IMR-90 (cell line): ENCODE measurements around the gene RAD18. TPM values are rescaled to one million over a fixed set of nuclear protein-coding genes. Genes with fewer than 3 reads are reported as not detected.

Source experiments
- ATAC-seq: fragments of 200-7000 bp; cut with Tn5 transposase; 2 replicates; pipeline ENCODE4 v1.9.1; 2020; ENCODE audit warnings: low read depth, mild to moderate bottlenecking, moderate library complexity
- BruUV-seq: library from RNA; stranded (reverse); fragments of 400-500 nt; replicated peaks from 2 replicates; lab custom pipeline; 2021; lab: Mats Ljungman, UMichigan
- CTCF ChIA-PET: fragments of 300-600 bp; formaldehyde crosslinking; extraction: SDS; loops from one replicate; lab custom pipeline; 2021; ENCODE audit warnings: antibody characterized with exemption; lab: Yijun Ruan, JAX
- POLR2A ChIA-PET: fragments of 300-600 bp; sonication (Branson Sonifier 250); formaldehyde crosslinking; loops from one replicate; lab custom pipeline; 2022; ENCODE audit warnings: antibody characterized with exemption; ENCODE audit not compliant: unreplicated experiment; lab: Charles Lee
- DNase-seq: peaks from one replicate; pipeline ENCODE4 v3.0.0; 2013
- H2AFZ ChIP-seq: replicated peaks from 2 replicates; pipeline ENCODE3; 2013; ENCODE audit warnings: low read length, mild to moderate bottlenecking; ENCODE audit not compliant: poor library complexity
- H2AK5ac ChIP-seq: 2 replicates; pipeline ENCODE4 v1.6.1; 2013; ENCODE audit warnings: low read depth, low read length, inconsistent platforms
- H2AK9ac ChIP-seq: replicated peaks from 2 replicates; pipeline ENCODE3; 2013; ENCODE audit warnings: mild to moderate bottlenecking, low read depth, low read length, moderate library complexity; ENCODE audit not compliant: poor library complexity
- H2BK120ac ChIP-seq: 2 replicates; pipeline ENCODE4 v1.6.1; 2013; ENCODE audit warnings: low read depth, low read length, inconsistent platforms
- H2BK15ac ChIP-seq: 3 replicates; pipeline ENCODE4 v1.6.1; 2013; ENCODE audit warnings: low read depth, low read length, inconsistent platforms
- H2BK20ac ChIP-seq: 2 replicates; pipeline ENCODE4 v1.6.1; 2013; ENCODE audit warnings: low read depth, mild to moderate bottlenecking, inconsistent platforms, low read length, moderate library complexity
- H2BK5ac ChIP-seq: 2 replicates; pipeline ENCODE4 v1.6.1; 2013; ENCODE audit warnings: mild to moderate bottlenecking, low read depth, low read length, inconsistent platforms; ENCODE audit not compliant: poor library complexity, severe bottlenecking
- H3K14ac ChIP-seq: replicated peaks from 2 replicates; pipeline ENCODE4 v1.6.1; 2013; ENCODE audit warnings: low read depth, low read length, inconsistent platforms
- H3K18ac ChIP-seq: 2 replicates; pipeline ENCODE4 v1.6.1; 2013; ENCODE audit warnings: low read depth, low read length, control low read depth
- H3K23ac ChIP-seq: 2 replicates; pipeline ENCODE4 v1.6.1; 2013; ENCODE audit warnings: low read depth, low read length, inconsistent platforms
- H3K27ac ChIP-seq: 2 replicates; pipeline ENCODE4 v1.5.1; 2013; ENCODE audit warnings: mild to moderate bottlenecking, control low read depth, low read length; ENCODE audit not compliant: insufficient read depth
- H3K27me3 ChIP-seq: 2 replicates; pipeline ENCODE4 v1.6.1; 2013; ENCODE audit warnings: low read length; ENCODE audit not compliant: control insufficient read depth, insufficient read depth
- H3K36me3 ChIP-seq: 2 replicates; pipeline ENCODE4 v1.6.1; 2013; ENCODE audit warnings: low read length, mixed read lengths; ENCODE audit not compliant: control insufficient read depth, insufficient read depth
- H3K4ac ChIP-seq: 2 replicates; pipeline ENCODE4 v1.6.1; 2013; ENCODE audit warnings: low read depth, low read length, inconsistent platforms
- H3K4me1 ChIP-seq: 2 replicates; pipeline ENCODE4 v1.6.1; 2013; ENCODE audit warnings: low read length, mixed read lengths; ENCODE audit not compliant: control insufficient read depth, insufficient read depth
- H3K4me2 ChIP-seq: 2 replicates; pipeline ENCODE4 v1.6.1; 2013; ENCODE audit warnings: low read depth, mild to moderate bottlenecking, control low read depth, low read length, moderate library complexity
- H3K4me3 ChIP-seq: 2 replicates; pipeline ENCODE4 v1.5.1; 2013; ENCODE audit warnings: low read depth, mild to moderate bottlenecking, control low read depth, low read length, moderate library complexity; ENCODE audit not compliant: insufficient read depth
- H3K56ac ChIP-seq: 2 replicates; pipeline ENCODE4 v1.6.1; 2013; ENCODE audit warnings: low read length, inconsistent platforms; ENCODE audit not compliant: insufficient read depth; ENCODE audit errors: extremely low read depth
- H3K79me1 ChIP-seq, 2 experiments: 2 replicates each; pipeline ENCODE4 v1.6.1; 2013; ENCODE audit warnings: low read length in 2 of 2, inconsistent platforms in 1 of 2, low read depth in 1 of 2
- H3K9ac ChIP-seq: 2 replicates; pipeline ENCODE4 v1.6.1; 2013; ENCODE audit warnings: low read depth, low read length, control low read depth
- H3K9me1 ChIP-seq: 2 replicates; pipeline ENCODE4 v1.6.1; 2013; ENCODE audit warnings: low read length, inconsistent platforms; ENCODE audit not compliant: insufficient read depth
- H3K9me3 ChIP-seq: 2 replicates; pipeline ENCODE4 v1.6.1; 2013; ENCODE audit warnings: low read length; ENCODE audit not compliant: control insufficient read depth, insufficient read depth
- H4K20me1 ChIP-seq: 2 replicates; pipeline ENCODE4 v1.6.1; 2013; ENCODE audit warnings: low read length, inconsistent platforms; ENCODE audit not compliant: insufficient read depth
- H4K5ac ChIP-seq: 2 replicates; pipeline ENCODE4 v1.6.1; 2013; ENCODE audit warnings: mild to moderate bottlenecking, low read depth, low read length, control low read depth
- H4K8ac ChIP-seq, 2 experiments: 2 replicates each; pipeline ENCODE4 v1.6.1; 2013; ENCODE audit warnings: low read depth in 2 of 2, low read length in 2 of 2, control low read depth in 1 of 2, inconsistent platforms in 1 of 2
- H4K91ac ChIP-seq: 2 replicates; pipeline ENCODE4 v1.6.1; 2013; ENCODE audit warnings: low read depth, low read length, inconsistent platforms; ENCODE audit not compliant: insufficient read depth
- BHLHE40 ChIP-seq: fragments of 150-350 bp; IDR thresholded peaks from 2 replicates; pipeline ENCODE4 v1.6.1; 2016; ENCODE audit warnings: mild to moderate bottlenecking, low read depth, low read length
- CEBPB ChIP-seq: IDR thresholded peaks from 2 replicates; pipeline ENCODE4 v1.6.1; 2012; ENCODE audit warnings: low read depth, low read length, improper control_type of control experiment
- CHD1 ChIP-seq: IDR thresholded peaks from 2 replicates; pipeline ENCODE4 v1.6.1; 2012; ENCODE audit warnings: low read depth, low read length, improper control_type of control experiment
- CTCF ChIP-seq: conservative IDR thresholded peaks from 2 replicates; pipeline ENCODE4 v1.5.1; 2012; ENCODE audit warnings: mild to moderate bottlenecking, low read depth, low read length, improper control_type of control experiment
- ELK1 ChIP-seq: fragments of 150-350 bp; IDR thresholded peaks from 2 replicates; pipeline ENCODE4 v1.6.1; 2016; ENCODE audit warnings: low read depth, mild to moderate bottlenecking, low read length, moderate library complexity, borderline replicate concordance
- MAZ ChIP-seq: IDR thresholded peaks from 2 replicates; pipeline ENCODE4 v1.6.1; 2012; ENCODE audit warnings: low read depth, mild to moderate bottlenecking, low read length, improper control_type of control experiment, moderate library complexity, borderline replicate concordance
- NFE2L2 ChIP-seq: fragments of 150-350 bp; IDR thresholded peaks from 2 replicates; pipeline ENCODE4 v1.6.1; 2016; ENCODE audit warnings: low read depth, mild to moderate bottlenecking, low read length
- RAD21 ChIP-seq: IDR thresholded peaks from 2 replicates; pipeline ENCODE4 v1.6.1; 2012; ENCODE audit warnings: low read length, improper control_type of control experiment
- RCOR1 ChIP-seq: IDR thresholded peaks from 2 replicates; pipeline ENCODE4 v1.6.1; 2012; ENCODE audit warnings: mild to moderate bottlenecking, low read length, improper control_type of control experiment; ENCODE audit not compliant: insufficient replicate concordance
- RFX5 ChIP-seq: IDR thresholded peaks from 2 replicates; pipeline ENCODE4 v1.8.0; 2012; ENCODE audit warnings: low read depth, mild to moderate bottlenecking, low read length, moderate library complexity
- SMC3 ChIP-seq: fragments of 150-350 bp; IDR thresholded peaks from 2 replicates; pipeline ENCODE4 v1.6.1; 2016; ENCODE audit warnings: low read depth, mild to moderate bottlenecking, antibody characterized with exemption, low read length, moderate library complexity
- WGBS, 2 experiments: methylation state at CpG; one replicate each; pipeline versions ENCODE4 v1.1.5 to v1.1.7; 2013; ENCODE audit warnings: missing lambda C conversion rate in 2 of 2; ENCODE audit not compliant: insufficient read length in 1 of 2; ENCODE audit errors: extremely low coverage in 2 of 2; 5-methylcytosine and 5-hydroxymethylcytosine counted together
- dilution Hi-C: fragments of 300-500 bp; cut with HindIII; formaldehyde crosslinking; loops from one replicate; pipeline ENCODE4 v1.14.3; 2018; ENCODE audit warnings: low sequenced_read_pairs; ENCODE audit not compliant: unreplicated experiment
- in situ Hi-C: fragments of 300-500 bp; cut with MboI; formaldehyde crosslinking; loops from 3 replicates; pipeline ENCODE4 v1.14.3; 2019; ENCODE audit warnings: low sequenced_read_pairs, inconsistent platforms, mixed read lengths
- intact Hi-C: fragments of 100-400 bp; cut with micrococcal nuclease; formaldehyde crosslinking; loops from 2 replicates; pipeline ENCODE4 v1.10.0; 2022
- polyA plus RNA-seq, 3 experiments: library from polyadenylated mRNA; depleted of rRNA; stranded (reverse); fragments of >200 nt; gene quantifications; 2 replicates each; pipeline ENCODE4 v1.2.3, GENCODE V29; 2012; ENCODE audit warnings: low replicate concordance in 1 of 3
- total RNA-seq: library from RNA; depleted of rRNA; stranded (reverse); fragments of >200 nt; gene quantifications from 2 replicates; pipeline ENCODE4 v1.2.3, GENCODE V29; 2012

Gene RAD18
- total and polyA plus RNA-seq, 2 of the 4 experiments (the other 2 are of a cell fraction), result 8.2 to 17.2 TPM

- Histone ChIP-seq H4K5ac (no peak overlapping the region), H3K23ac (no peak overlapping the region), H3K9me3 (peaks cover 4% of the 10 kb centered on the region; the same call in 1 of the 2 replicates), H2BK15ac (no peak overlapping the region), H4K20me1 (no peaks in the 10 kb centered on the region), H4K91ac (no peak overlapping the region), H3K4me1 (no peaks in the 10 kb centered on the region), H2AK5ac (no peak overlapping the region), H3K79me1 (no peaks in the 10 kb centered on the region), H4K8ac (no peak overlapping the region), H2BK20ac (no peak overlapping the region), H3K9me1 (no peaks in the 10 kb centered on the region), H2BK120ac (no peak overlapping the region), H3K9ac (no peak overlapping the region), H3K56ac (no peak overlapping the region), H3K4ac (no peak overlapping the region), H3K4me2 (no peak overlapping the region), H3K27ac (no peak overlapping the region), H3K27me3 (peaks cover 10% of the 10 kb centered on the region), H3K4me3 (no peak overlapping the region), H2BK5ac (no peak overlapping the region), H3K36me3 (no peaks in the 10 kb centered on the region), H3K18ac (no peak overlapping the region), H2AFZ (no peak overlapping the region), H3K14ac (no peak overlapping the region), H2AK9ac (no peak overlapping the region)
- intact Hi-C loops, result no loop called here
- WGBS, 2 experiments, result 79% methylated on average over 3 of the region's 9 CpGs; no CpG with 5 or more reads in 1 of the 2 experiments
- CTCF ChIA-PET, result no interaction called here
- POLR2A ChIA-PET, result no interaction called here
- ATAC-seq, result no peak
- dilution Hi-C loops, result no loop called here
- in situ Hi-C loops, result no loop called here
- no peak for DNase-seq
- BruUV-seq, result no TSS peak
- TF ChIP-seq SMC3 (no peak), CEBPB (no peak), RFX5 (no peak), NFE2L2 (no peak), RCOR1 (no peak), CTCF (no peak), ELK1 (no peak), BHLHE40 (no peak), RAD21 (no peak), MAZ (no peak), CHD1 (no peak)
Measured at GRCh38 chr3:8981700-8982099, 18.4 kb upstream of the RAD18 start.
